GM19035 (cell line): Measurements from ENCODE around the gene OLFM1.

ENCODE experiments used
- ATAC-seq: cut with Tn5 transposase; IDR thresholded peaks from one replicate; pipeline ENCODE4 v1.9.1; 2021; ENCODE audit not compliant: unreplicated experiment

OLFM1 gene

DNA sequence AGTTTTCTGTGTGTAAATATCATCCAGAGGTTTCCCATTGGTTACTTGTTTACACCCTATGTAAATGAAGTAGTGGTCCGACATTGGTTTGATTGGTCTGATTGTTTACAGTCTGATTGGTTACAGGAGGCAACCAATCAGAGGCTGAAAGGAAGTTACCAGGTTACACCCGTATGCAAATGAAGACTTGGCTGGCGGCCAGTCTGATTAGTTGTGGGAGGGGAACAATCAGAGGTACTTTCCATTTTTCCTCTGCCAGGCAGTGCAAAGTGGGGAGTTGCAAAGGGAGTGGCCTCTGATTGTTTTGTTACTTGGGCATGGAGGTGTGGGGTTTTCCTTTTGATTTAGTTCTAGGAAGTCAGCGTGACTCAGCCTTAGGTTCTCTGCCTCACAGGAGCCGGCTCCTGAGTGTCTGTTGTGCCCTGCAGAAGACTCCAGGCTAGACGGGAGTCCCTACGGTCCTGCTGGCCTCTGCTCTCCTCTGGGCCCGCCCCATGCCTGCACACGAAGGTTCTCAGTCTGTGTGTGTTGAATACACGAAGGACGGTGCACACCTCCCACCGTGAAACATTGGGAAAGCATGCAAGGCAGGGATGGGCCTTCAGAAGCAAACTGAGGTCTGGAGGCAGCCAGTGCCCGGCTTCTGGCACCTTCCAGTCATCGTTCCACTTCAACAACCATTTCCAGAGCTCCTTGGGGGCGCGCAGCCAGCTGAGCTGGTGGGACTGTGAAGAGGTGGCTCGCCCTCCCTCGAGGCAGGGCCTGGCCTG, 42.9 kb downstream of the OLFM1 start:
- ATAC-seq = no peak

DNA sequence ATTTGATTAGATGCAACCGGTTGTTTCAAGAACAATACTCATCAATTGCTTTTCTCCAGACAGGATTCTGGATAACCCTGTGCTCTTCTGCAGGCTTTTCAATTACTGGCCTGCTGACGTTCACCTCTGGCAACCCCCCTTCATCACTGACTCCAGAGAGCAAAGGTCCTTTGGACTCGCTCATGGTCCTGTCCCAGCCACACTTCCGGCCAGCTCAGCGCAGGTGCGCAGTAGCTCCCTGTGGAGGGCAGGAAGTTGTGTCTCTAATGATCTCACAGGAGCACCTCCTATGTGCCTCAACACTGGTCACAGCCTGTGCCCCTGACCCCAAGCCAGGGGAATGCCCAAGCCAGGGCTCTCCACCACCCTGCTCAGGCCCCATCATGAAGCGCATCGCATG, 44.0 kb downstream of the OLFM1 start:
- ATAC-seq = no peak

DNA sequence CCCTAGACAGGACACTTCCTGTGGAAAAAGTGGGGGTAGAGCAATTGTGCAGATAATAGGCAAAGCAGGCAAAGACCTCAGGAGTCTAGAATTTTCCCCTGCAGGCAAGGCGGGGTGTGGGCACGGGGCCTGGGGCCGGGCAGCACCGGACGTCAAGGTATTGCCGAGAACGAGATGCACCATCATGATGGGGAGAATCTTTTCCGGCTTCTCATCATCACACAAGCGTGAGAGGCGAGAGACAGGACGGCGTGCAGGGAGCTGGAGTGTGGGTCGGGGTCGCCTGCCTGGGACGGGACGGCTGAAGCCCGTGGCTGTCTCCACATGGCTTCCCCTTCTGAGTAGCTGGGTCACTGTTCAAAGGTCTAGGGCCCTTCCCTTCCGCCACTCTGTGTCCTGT, 44.5 kb downstream of the OLFM1 start:
- ATAC-seq = no peak

GRCh38 chr9:135134268-135135022, 47.0 kb downstream of the OLFM1 start:
- ATAC-seq = no peak

- ATAC-seq = no peak
Observed at GRCh38 chr9:135135171-135135928, 47.9 kb downstream of the OLFM1 start.

GRCh38 chr9:135135929-135136315, 48.5 kb downstream of the OLFM1 start:
- ATAC-seq = no peak

GRCh38 chr9:135136481-135136880, 49.0 kb downstream of the OLFM1 start:
- ATAC-seq = no peak

GRCh38 chr9:135136991-135137832, 49.7 kb downstream of the OLFM1 start:
- no peak for ATAC-seq

- ATAC-seq = no peak
Observed at GRCh38 chr9:135138078-135138855, 50.8 kb downstream of the OLFM1 start.

DNA sequence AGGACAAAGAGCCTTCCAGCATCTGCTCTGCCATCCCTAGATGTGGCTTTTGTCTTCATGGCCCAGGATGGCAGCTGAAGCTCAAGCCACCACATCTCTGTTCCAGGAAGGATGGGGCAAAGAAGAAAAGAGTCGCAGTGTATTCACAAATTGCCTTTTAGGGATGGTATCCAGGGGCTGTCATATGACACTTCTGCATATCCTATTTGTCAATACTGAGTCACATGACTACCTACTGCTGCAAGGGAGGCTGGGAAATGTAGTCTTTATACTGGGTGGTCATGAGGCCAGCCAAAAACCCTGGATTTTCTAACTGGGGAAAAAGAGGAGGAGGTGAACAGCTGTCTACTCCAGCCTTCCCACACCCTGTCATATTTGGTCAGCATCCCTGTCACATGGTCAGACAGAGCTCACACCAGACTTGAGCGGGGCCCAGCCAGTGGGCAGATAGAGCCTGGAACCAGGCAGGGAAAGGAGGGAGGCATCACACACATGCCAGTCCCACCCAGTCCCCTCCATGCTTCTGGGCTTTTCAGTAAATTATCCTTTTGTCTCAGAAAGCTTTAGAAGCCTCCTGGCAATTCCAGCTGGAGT, 52.0 kb downstream of the OLFM1 start:
- no peak for ATAC-seq

DNA sequence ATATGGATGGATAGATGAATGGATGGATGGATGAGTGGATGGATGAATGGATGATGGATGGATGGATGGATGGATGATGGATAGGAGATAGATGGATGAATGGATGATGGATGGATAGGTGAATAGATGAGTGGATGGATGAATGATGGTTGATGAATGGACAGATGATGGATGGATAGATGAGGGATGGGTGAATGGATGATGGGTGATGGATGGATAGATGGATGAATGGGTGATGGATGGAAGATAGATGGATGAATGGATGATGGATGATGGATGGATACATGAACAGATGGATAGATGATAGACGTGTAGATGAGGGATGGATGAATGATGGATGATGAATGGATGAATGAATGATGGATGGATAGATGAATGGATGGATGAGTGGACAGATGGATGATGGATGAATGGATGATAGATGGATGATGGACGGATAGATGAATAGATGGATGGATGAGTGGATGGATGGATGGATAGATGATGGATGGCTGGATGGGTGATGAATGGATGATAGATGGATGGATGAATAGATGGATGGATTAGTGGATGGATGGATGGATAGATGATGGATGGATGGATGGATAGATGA, 53.8 kb downstream of the OLFM1 start:
- ATAC-seq = no peak

- ATAC-seq = no peak
Observed at GRCh38 chr9:135144581-135145170, 57.2 kb downstream of the OLFM1 start.

- no peak for ATAC-seq
Observed at GRCh38 chr9:135145312-135145711, 57.8 kb downstream of the OLFM1 start.

GRCh38 chr9:135146241-135146640, 58.8 kb downstream of the OLFM1 start:
- no peak for ATAC-seq

- ATAC-seq = no peak
Observed at GRCh38 chr9:135146766-135147473, 59.5 kb downstream of the OLFM1 start.

DNA sequence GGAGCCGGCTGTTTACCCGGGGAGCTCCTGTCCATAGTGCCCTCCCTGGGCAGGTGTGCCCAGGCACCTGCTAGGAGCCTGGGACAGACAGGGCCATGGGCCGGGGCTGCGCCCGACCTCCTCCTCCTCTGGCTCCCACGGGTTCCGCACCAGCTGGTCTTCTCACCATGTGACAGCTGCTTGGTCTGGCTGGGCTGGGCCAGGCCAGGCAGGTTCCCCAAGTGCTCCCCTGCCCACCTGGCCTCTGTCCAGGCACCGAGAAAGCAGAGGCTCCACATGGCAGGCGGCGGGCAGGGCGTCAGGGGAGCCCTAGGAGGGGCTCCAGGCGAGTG, 60.0 kb downstream of the OLFM1 start:
- ATAC-seq = no peak

DNA sequence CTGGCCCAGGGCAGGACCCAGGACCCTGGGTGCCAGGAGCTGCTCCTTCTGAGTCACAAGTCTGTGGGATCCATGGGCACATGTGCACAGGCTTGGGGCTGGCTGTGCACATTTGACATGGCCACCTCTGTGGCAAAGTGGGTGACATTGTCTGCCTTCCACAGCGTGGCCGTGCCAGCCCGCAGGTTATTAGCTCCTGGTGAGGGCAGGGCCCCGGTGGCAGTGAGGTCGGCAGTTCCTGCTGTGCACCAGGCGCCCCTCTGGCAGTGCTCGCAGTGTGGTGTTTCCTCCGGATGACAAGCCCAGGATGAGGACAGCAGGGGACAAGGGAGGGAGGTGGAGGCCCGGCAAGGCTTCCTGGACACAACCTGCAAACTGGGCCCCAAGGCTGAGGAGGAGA, 60.5 kb downstream of the OLFM1 start:
- no peak for ATAC-seq

- ATAC-seq = no peak
Observed at GRCh38 chr9:135148386-135148785, 60.9 kb downstream of the OLFM1 start.
